Tongue (tissue), 2 donors: ENCODE measurements around the gene POP5. TPM values are rescaled to one million over a fixed set of nuclear protein-coding genes. Genes with fewer than 3 reads are reported as not detected.
A peak's percentile ranks its signal among the peaks of the same experiment; 100 is the strongest.

Source experiments
- DNase-seq: peaks from one replicate; pipeline ENCODE4 v3.0.0-alpha.2; 2015
- total RNA-seq: library from RNA; depleted of rRNA; stranded (reverse); fragments of >200 nt; gene quantifications from one replicate; pipeline ENCODE4 v1.2.3, GENCODE V29; 2014

The POP5 gene
- total RNA-seq, 1 donor from 2014 or later = 23.2 TPM

GRCh38 chr12:120588948-120589930 is 8.0 kb upstream of the POP5 start:
- DNase-seq = peak; percentile 47

DNA sequence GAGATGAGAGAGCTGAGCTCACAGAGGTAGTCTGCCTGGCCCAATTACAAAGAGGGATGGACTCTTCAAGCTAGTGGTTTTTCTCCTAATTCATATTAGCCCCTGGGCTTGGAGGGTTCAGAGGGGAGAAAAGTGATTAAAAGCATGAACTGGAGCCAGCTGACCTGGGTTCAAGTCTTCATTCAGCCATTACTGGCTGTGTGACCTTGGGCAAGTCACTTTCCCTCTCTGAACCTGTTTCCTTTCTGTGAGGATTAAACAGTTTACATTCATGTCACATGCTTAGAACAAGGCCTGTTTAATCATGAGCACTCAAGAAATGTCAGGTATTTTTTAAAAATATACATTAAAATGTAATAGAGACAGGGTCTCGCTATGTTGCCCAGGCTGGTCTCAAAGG is 7.2 kb upstream of the POP5 start:
- DNase-seq = no peak

- no peak for DNase-seq
These were observed 5.7 kb upstream of the POP5 start for GRCh38 chr12:120586860-120587259.

DNA sequence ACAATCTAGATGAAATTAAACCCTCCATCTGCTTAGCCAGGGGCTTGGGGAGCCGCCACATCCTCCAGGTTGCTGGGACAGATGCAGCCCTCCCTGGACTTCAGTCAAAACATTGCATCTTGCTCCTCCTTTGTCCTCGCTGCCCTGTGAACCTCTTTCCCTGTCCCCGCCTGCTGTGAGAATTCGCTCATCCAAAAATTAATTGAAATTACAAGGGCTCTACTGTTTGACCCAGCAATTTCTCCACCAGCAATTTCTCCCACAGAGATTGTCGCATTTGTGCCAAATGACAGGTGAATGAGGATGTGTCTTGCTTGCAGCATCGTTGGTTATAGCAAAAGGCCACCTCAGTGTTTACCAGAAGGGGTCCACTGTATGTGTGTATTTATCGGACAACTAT is 5.0 kb upstream of the POP5 start:
- DNase-seq = no peak

- DNase-seq = peak; percentile 29
These were observed 3.3 kb upstream of the POP5 start for GRCh38 chr12:120584343-120585149.

DNA sequence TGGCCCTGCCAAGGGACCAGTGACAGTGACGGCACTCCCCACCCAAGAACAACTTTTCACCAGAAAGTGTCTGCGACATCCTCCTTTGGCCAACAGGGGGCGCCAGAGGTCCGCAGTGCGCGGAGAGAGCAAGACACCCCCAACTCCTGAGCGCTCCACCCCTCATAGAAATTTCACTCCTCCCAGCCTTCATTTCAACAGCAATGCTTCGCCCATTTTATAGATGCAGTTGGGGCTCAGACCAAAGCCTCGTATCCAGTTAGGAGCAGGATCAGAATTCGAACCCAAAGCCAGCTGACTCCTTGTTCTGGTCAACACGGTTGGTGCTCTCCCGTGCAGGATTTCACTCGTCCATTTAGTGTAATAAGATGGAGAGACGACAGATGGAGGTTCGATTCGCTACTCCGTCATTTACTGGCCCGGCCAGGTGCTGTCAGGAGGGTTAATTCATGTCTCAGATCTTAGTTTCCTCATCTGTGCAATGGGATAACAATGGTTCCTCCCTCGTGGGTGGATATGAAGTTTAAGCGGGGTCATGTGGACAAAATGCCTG is 2.4 kb upstream of the POP5 start:
- peak; percentile 84 for DNase-seq

- DNase-seq = no peak
These were observed 796 bp upstream of the POP5 start for GRCh38 chr12:120581998-120582397.

DNA sequence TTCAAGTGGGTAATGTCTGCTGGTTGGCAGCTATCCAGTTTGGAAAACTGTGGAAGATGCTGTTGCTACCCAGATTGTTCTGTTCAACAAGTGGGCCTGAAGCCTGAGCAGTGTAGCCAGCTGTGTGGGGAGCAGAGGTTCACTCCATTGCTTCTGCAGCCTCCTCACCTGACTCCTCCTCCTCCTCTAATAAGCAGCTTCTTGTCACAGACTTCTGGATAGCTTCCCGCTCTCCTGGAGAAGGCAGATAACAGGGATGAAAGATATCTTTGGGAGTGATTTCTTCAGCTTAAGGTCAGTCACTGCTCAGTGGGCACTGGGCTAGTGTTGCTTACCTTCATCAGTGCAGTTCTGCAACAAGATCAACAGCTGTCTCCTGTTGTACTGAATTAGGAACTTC is 2.0 kb downstream of the POP5 start:
- no peak for DNase-seq

DNA sequence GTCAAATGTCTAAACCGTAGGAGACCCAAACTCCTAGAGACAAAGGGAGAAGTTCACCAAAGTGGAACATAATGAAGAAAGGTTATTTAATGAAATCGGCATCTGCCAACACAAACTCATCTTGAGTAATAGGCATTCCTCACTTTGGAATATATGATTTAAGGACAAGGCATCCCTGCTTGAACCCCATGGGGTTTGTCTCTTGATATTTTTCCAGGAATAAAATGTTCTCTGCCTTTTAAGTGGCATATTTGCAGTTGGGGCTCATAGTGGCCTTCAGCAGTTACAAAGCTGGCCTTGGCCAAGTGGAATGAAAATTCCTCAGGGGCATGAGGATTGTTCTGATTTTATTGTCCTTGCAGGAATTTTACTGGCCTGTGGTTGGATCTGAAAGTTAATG is 7.1 kb downstream of the POP5 start:
- DNase-seq = no peak

GRCh38 chr12:120573560-120573959 is 7.6 kb downstream of the POP5 start:
- DNase-seq = no peak

DNA sequence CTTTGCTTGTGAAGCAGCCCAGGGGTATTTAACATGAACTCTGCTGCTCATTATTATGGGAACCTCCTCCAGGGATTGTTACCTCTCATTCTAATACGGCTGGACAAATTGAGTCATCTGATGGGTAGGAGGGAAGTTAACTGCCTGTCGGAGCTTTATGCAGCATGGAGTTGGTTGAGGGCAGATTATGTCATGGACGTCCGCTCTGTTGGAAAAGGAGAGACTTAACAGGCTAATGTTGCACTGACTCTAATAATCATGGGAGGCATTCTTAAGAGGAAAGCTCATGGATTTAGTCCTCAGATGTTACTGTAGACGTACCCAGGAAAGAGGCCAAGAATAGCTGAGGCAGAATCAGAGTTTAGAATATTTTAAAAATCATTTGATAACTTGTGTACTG is 9.9 kb downstream of the POP5 start:
- DNase-seq = no peak

DNA sequence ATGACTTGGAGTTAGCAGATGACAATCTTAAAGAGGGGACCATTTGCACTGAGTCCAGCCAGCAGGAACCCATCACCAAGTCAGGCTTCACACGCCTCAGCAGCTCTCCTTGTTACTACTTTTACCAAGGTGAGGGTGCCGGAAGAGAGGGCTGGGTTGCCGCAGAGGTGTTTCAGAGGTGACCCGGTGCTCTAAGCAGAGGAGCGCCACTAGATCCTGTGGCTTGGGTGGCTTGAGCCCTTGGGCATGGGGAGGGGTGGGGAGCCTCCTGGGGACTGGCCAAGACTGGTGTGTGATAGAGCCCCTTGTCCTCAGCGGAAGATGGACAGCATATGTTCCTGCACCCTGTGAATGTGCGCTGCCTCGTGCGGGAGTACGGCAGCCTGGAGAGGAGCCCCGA is 17.7 kb downstream of the POP5 start:
- DNase-seq = no peak

DNA sequence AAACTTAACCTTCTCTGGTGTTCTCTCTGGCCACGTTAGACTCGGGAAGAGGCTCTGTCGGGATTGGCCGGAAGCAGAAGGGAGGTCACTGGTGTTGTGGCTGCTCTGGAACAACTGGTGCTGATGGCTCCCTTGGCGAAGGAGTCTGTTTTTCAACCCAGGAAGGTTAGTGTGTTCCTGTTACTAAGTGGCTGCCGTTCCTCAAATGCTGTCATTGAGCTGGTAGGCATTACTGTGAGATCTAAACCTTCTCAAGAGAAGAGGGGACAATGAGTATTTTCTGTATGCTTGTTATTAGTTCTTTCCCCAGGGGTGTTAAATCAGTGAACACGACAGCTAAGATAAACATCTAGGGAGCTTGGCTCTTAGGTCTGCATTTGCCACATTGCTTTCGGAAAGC is 18.3 kb downstream of the POP5 start:
- no peak for DNase-seq

DNA sequence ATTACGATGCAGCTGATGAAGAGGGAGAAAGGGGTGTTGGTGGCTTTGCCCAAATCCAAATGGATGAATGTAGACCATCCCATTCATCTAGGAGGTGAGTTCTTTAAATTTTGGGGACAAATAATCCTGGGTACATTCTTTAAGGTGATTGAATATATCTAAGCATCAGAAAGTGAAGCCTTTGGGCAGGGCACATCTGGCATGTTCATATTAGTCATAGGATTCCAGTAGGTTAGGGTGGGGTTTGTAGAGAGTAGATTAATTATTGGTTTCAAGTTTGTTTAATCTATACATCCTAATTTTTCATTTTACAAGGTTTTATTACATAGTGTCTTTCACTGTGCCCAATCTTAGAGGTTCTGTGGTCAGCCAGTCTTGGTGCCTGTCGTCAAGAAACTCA is 23.6 kb downstream of the POP5 start:
- no peak for DNase-seq

DNA sequence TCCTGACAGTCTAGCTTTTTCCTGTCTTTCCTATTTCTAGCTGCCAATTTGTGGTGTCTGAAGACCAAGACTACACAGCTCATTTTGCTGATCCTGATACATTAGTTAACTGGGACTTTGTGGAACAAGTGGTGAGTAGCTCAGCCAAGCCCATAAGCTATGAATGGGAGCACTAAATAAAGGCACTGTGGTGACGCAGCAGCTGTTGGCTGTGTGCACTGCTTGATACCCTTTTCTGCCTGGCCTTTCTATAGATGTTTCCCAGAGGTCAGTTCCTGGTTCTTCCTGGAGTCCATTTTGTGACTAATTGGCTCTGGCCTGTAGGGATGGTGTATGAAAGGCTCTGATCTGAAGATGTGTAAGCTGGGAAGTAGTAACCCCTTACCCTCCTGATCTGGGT is 26.5 kb downstream of the POP5 start:
- peak; percentile 43 for DNase-seq

DNA sequence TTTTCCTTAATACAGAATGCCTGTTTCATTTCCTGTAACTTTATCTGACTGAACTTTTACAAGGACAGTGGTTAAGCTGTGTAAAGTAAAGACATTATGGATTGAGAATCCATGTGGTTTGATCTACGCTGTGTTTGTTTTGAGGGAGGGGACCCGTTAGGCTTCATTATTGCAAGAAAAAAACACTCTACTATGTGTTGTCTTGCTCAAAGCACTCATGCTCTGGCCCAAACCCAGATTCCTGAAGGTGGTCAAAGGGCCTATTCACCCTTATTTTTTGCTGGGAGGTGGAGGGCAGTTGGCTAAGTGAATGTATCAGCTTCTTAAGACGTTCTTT is 35.2 kb downstream of the POP5 start:
- DNase-seq = no peak

- DNase-seq = no peak
These were observed 36.5 kb downstream of the POP5 start for GRCh38 chr12:120544691-120545090.

DNA sequence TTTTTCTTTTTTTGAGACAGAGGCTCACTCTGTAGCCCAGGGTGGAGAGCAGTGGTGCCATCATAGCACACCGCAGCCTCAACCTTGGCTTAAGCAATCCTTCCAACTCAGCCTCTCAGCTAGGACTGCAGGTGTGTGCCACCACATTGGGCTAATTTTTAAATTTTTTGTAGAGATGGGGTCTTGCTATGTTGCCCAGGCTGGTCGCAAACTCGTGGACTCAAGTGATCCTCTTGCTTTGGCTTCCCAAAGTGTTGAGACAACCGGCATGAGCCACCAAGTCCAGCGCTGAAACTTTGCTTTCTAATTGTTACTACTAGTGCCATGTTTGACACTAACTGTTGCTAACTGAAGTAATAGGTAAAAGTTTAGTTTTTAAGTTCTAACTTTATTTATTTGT is 39.0 kb downstream of the POP5 start:
- no peak for DNase-seq

DNA sequence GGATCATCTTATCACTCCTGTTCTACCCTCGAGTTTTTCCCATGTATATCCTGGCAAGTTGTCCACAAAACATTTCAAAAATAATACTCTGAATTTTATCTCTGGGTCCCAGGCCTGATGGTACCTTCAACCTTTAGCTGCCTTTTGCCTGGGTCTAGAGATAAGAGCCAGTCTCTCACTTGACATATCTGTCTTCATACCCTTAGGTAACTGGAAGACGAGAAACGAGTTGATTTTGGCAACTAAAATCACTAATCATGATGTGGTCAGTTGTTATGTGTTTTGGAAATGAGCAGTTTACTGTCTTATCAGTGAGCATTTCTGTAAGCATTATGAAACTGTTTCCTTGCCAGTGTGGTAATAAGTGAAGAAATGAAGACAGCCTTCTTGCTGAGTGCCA is 40.8 kb downstream of the POP5 start:
- DNase-seq = no peak

DNA sequence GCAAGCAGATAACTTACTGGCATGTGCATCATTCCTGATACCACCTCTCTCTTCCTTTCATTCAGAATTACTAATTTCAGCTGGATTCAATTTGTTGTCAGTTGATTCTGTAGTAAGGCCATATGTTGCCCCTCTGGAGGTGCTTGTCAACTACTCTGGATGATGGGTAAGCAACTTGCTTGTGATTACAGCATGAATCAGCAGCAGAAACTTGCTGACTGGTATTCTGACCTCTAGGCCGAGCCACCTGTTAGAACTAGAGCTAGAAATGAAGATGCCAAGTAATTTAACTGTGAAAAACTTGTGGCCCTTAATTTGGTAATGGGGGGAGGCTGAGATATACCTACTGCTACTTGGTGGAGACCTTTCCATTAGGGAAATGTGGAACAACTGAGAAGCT is 41.9 kb downstream of the POP5 start:
- no peak for DNase-seq

DNA sequence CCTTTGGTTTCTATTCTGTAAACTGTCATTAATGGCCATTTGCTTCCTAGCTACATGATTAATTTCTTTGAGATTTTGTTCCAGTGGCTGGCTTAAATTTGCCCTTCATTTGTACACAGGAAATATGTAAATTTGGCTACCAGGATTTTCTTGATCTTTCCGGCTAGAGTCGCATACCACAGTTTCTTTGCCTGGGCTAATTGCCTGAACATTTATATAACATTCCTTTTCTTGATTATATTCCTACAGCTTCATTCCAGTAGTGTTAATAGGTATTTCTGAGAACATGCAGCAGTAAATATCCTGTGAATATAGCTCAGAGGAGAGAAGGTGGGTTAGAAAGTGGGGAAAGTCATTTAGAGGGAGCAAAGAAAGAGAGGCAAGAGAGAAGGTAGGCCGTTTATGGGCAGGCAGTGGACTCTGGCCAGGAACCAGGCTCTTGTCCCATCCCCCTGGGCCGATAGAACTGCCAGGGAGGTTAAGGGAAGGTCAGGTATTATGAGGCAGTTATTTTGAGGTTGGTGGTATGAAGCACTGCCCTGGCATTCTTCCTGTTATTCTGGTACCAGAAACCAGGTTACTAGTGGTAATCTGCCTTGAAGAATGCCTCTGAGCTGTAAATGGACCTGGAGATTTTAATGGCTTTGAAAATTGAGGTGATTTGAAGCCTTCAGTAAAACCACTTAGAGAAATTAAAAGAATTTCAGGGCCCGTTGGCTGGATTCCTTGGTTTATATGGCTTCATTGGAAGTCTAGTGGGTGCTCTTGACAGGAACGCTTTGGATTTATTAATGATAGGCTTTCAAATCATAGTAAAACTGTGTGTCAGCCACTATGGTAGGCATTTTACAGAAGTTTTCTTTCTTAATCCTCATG is 42.7 kb downstream of the POP5 start:
- no peak for DNase-seq

- no peak for DNase-seq
These were observed 43.4 kb downstream of the POP5 start for GRCh38 chr12:120537856-120538220.
